Measurements from ENCODE around the gene GPR146. TPM values are rescaled to one million over a fixed set of nuclear protein-coding genes. Genes with fewer than 3 reads are reported as not detected.

Gene GPR146
- total RNA-seq, 1 experiment from 2014 or later, result 1.8 TPM

- H3K4me1 ChIP-seq, result no peaks in the 10 kb centered on the region
- Mint-ChIP-seq H3K9me3 (ENCODE audit: unreplicated experiment) (no peaks in the 10 kb centered on the region), H3K27ac (ENCODE audit: unreplicated experiment) (no peak overlapping the region), H3K4me1 (ENCODE audit: low read depth, unreplicated experiment) (no peaks in the 10 kb centered on the region), H3K36me3 (ENCODE audit: insufficient read depth, unreplicated experiment) (peaks cover 8% of the 10 kb centered on the region), H3K27me3 (ENCODE audit: insufficient read depth, unreplicated experiment) (no peaks in the 10 kb centered on the region), H3K4me3 (ENCODE audit: unreplicated experiment) (no peak overlapping the region)
- DNase-seq, result no peak
- POLR2A ChIA-PET, result no interaction called here
- H3K9me3 ChIP-seq, result no peaks in the 10 kb centered on the region
- H3K27me3 ChIP-seq (replicated peaks; ENCODE audit: control insufficient read depth, insufficient read depth, low read length), result no peaks in the 10 kb centered on the region
- TF ChIP-seq CTCF (IDR thresholded peaks at IDR 0.05; ENCODE audit: insufficient read depth in 1 of 2, low read depth in 1 of 2, low read length in 1 of 2, severe bottlenecking in 1 of 2, unreplicated experiment in 1 of 2), result no peak
- CTCF ChIA-PET, result no interaction called here
- no peaks in the 10 kb centered on the region for H3K36me3 ChIP-seq (ENCODE audit: control insufficient read depth, insufficient read depth, low read length)
- intact Hi-C loops (cut with micrococcal nuclease; ENCODE audit: unreplicated experiment), result no loop called here
- BruUV-seq (replicated peaks), result no TSS peak
- no peak overlapping the region for H3K4me3 ChIP-seq (ENCODE audit: low read depth, low read length)
Observed at GRCh38 chr7:1103789-1104515, 59.6 kb downstream of the GPR146 start.

GRCh38 chr7:1104516-1105179, 60.3 kb downstream of the GPR146 start:
- Mint-ChIP-seq H3K4me3 (ENCODE audit: unreplicated experiment) (no peak overlapping the region), H3K27ac (ENCODE audit: unreplicated experiment) (no peak overlapping the region), H3K36me3 (ENCODE audit: insufficient read depth, unreplicated experiment) (peaks cover 2% of the 10 kb centered on the region), H3K9me3 (ENCODE audit: unreplicated experiment) (no peaks in the 10 kb centered on the region), H3K27me3 (ENCODE audit: insufficient read depth, unreplicated experiment) (no peaks in the 10 kb centered on the region), H3K4me1 (ENCODE audit: low read depth, unreplicated experiment) (no peaks in the 10 kb centered on the region)
- intact Hi-C loops (cut with micrococcal nuclease; ENCODE audit: unreplicated experiment), result no loop called here
- CTCF ChIA-PET, result no interaction called here
- BruUV-seq (replicated peaks), result no TSS peak
- Histone ChIP-seq H3K36me3 (ENCODE audit: control insufficient read depth, insufficient read depth, low read length) (no peaks in the 10 kb centered on the region), H3K4me1 (no peaks in the 10 kb centered on the region), H3K27me3 (replicated peaks; ENCODE audit: control insufficient read depth, insufficient read depth, low read length) (no peaks in the 10 kb centered on the region), H3K9me3 (no peaks in the 10 kb centered on the region), H3K4me3 (ENCODE audit: low read depth, low read length) (no peak overlapping the region)
- POLR2A ChIA-PET, result no interaction called here
- no peak for DNase-seq
- TF ChIP-seq CTCF (IDR thresholded peaks at IDR 0.05; ENCODE audit: insufficient read depth in 1 of 2, low read depth in 1 of 2, low read length in 1 of 2, severe bottlenecking in 1 of 2, unreplicated experiment in 1 of 2), result no peak

GRCh38 chr7:1105189-1105588, 60.8 kb downstream of the GPR146 start:
- intact Hi-C loops (cut with micrococcal nuclease; ENCODE audit: unreplicated experiment), result no loop called here
- BruUV-seq (replicated peaks), result no TSS peak
- no peak for TF ChIP-seq CTCF (IDR thresholded peaks at IDR 0.05; ENCODE audit: insufficient read depth in 1 of 2, low read depth in 1 of 2, low read length in 1 of 2, severe bottlenecking in 1 of 2, unreplicated experiment in 1 of 2)
- H3K4me3 ChIP-seq (ENCODE audit: low read depth, low read length), result no peak overlapping the region
- Mint-ChIP-seq H3K4me3 (ENCODE audit: unreplicated experiment) (no peak overlapping the region), H3K9me3 (ENCODE audit: unreplicated experiment) (no peaks in the 10 kb centered on the region), H3K27me3 (ENCODE audit: insufficient read depth, unreplicated experiment) (no peaks in the 10 kb centered on the region), H3K36me3 (ENCODE audit: insufficient read depth, unreplicated experiment) (no peaks in the 10 kb centered on the region), H3K4me1 (ENCODE audit: low read depth, unreplicated experiment) (no peaks in the 10 kb centered on the region), H3K27ac (ENCODE audit: unreplicated experiment) (no peak overlapping the region)
- no peak for DNase-seq
- ChIA-PET CTCF (no interaction called here), POLR2A (no interaction called here)
- no peaks in the 10 kb centered on the region for H3K36me3 ChIP-seq (ENCODE audit: control insufficient read depth, insufficient read depth, low read length)
- H3K27me3 ChIP-seq (replicated peaks; ENCODE audit: control insufficient read depth, insufficient read depth, low read length), result no peaks in the 10 kb centered on the region
- H3K9me3 ChIP-seq, result no peaks in the 10 kb centered on the region
- no peaks in the 10 kb centered on the region for H3K4me1 ChIP-seq
